H1 (cell line): ENCODE data around the gene EML4. TPM values are rescaled to one million over a fixed set of nuclear protein-coding genes. Genes with fewer than 3 reads are reported as not detected.

Experiments
- CTCF ChIA-PET: fragments of 300-600 bp; sonication (Branson Sonifier 250); formaldehyde crosslinking; loops from one replicate; lab custom pipeline; 2021; ENCODE audit not compliant: partially characterized antibody; lab: Charles Lee
- POLR2A ChIA-PET: fragments of 300-600 bp; sonication (Branson Sonifier 250); formaldehyde crosslinking; loops from one replicate; lab custom pipeline; 2021; ENCODE audit warnings: inconsistent platforms; ENCODE audit not compliant: partially characterized antibody; lab: Charles Lee
- DNase-seq, 2 experiments: peaks; one replicate each; pipeline versions ENCODE4 v3.0.0 to v3.0.0-alpha.2; 2010 to 2022; ENCODE audit warnings: low spot score in 2 of 2, low read depth in 1 of 2, mixed read lengths in 1 of 2
- FAIRE-seq: peaks from 2 replicates; lab custom pipeline; 2011; peaks lifted over from hg19 to GRCh38; lab: Jason Lieb, UNC
- H2AFZ ChIP-seq: 2 replicates; pipeline ENCODE4 v1.8.1; 2012; ENCODE audit warnings: low read length, inconsistent platforms
- H2AK5ac ChIP-seq: 2 replicates; pipeline ENCODE4 v1.6.1; 2013; ENCODE audit warnings: low read depth, low read length
- H2BK120ac ChIP-seq: replicated peaks from 2 replicates; pipeline ENCODE3; 2013; ENCODE audit warnings: low read depth, low read length, inconsistent platforms
- H2BK12ac ChIP-seq: 2 replicates; pipeline ENCODE4 v1.6.1; 2013; ENCODE audit warnings: low read depth, low read length
- H2BK15ac ChIP-seq: 2 replicates; pipeline ENCODE4 v1.6.1; 2013; ENCODE audit warnings: low read length
- H2BK20ac ChIP-seq: 2 replicates; pipeline ENCODE4 v1.6.1; 2013; ENCODE audit warnings: low read length
- H2BK5ac ChIP-seq: 2 replicates; pipeline ENCODE4 v1.6.1; 2013; ENCODE audit warnings: low read depth, low read length
- H3K14ac ChIP-seq: 2 replicates; pipeline ENCODE4 v1.6.1; 2013; ENCODE audit warnings: inconsistent platforms; ENCODE audit not compliant: insufficient read length
- H3K18ac ChIP-seq: 2 replicates; pipeline ENCODE4 v1.6.1; 2013; ENCODE audit warnings: low read length; ENCODE audit errors: extremely low read depth
- H3K23ac ChIP-seq: 2 replicates; pipeline ENCODE4 v1.6.1; 2013; ENCODE audit warnings: inconsistent platforms; ENCODE audit not compliant: insufficient read length
- H3K23me2 ChIP-seq: 2 replicates; pipeline ENCODE4 v1.6.1; 2013; ENCODE audit warnings: low read depth, low read length
- H3K27ac ChIP-seq: 2 replicates; pipeline ENCODE4 v1.6.1; 2011; ENCODE audit warnings: low read depth, low read length, inconsistent platforms
- H3K27me3 ChIP-seq, 4 experiments: replicated peaks in 1 of 4; 1 replicate in 1 of 4; 2 replicates in 3 of 4; pipeline versions ENCODE4 v1.6.1 to v1.8.1; 2011 to 2013; ENCODE audit warnings: low read length in 3 of 4, mild to moderate bottlenecking in 3 of 4, inconsistent platforms in 2 of 4, mixed read lengths in 2 of 4, moderate library complexity in 1 of 4; ENCODE audit not compliant: control insufficient read depth in 3 of 4, insufficient read depth in 3 of 4; ENCODE audit errors: extremely low read depth in 1 of 4
- H3K36me3 ChIP-seq, 4 experiments: 2 replicates each; pipeline versions ENCODE4 v1.6.1 to v1.8.1; 2011 to 2013; ENCODE audit warnings: mild to moderate bottlenecking in 4 of 4, low read length in 3 of 4, moderate library complexity in 2 of 4, control low read depth in 1 of 4, inconsistent platforms in 1 of 4; ENCODE audit not compliant: insufficient read depth in 4 of 4, control insufficient read depth in 2 of 4
- H3K4ac ChIP-seq: replicated peaks from 2 replicates; pipeline ENCODE3; 2013; ENCODE audit warnings: low read length, low read depth, mixed read lengths, inconsistent platforms; ENCODE audit not compliant: insufficient read length
- H3K4me1 ChIP-seq, 4 experiments: replicated peaks in 1 of 4; 1 replicate in 1 of 4; 2 replicates in 3 of 4; pipeline versions ENCODE4 v1.6.1 to v1.8.1; 2011 to 2013; ENCODE audit warnings: low read length in 3 of 4, inconsistent platforms in 2 of 4, mixed read lengths in 1 of 4; ENCODE audit not compliant: insufficient read depth in 4 of 4, control insufficient read depth in 3 of 4
- H3K4me2 ChIP-seq, 2 experiments: 2 replicates each; pipeline versions ENCODE4 v1.6.1 to v1.8.1; 2011 to 2013; ENCODE audit warnings: low read depth in 2 of 2, low read length in 2 of 2, control low read depth in 1 of 2, inconsistent platforms in 1 of 2, mild to moderate bottlenecking in 1 of 2; ENCODE audit not compliant: insufficient read depth in 1 of 2
- H3K4me3 ChIP-seq, 4 experiments: fragments of 200-600, 300-600 bp in 1 of 4; sonication (generic), shearing (Covaris generic), sonication (Bioruptor Twin) in 1 of 4; 2 replicates each; pipeline versions ENCODE4 v1.5.1 to v1.8.1; 2011 to 2016; ENCODE audit warnings: low read length in 4 of 4, low read depth in 3 of 4, control low read depth in 2 of 4, inconsistent platforms in 2 of 4, mild to moderate bottlenecking in 2 of 4, mixed read lengths in 1 of 4, moderate library complexity in 1 of 4; ENCODE audit not compliant: insufficient read depth in 2 of 4; ENCODE audit errors: extremely low read depth in 1 of 4
- H3K56ac ChIP-seq: replicated peaks from 2 replicates; pipeline ENCODE3; 2013; ENCODE audit warnings: low read depth, mild to moderate bottlenecking, mixed read lengths, low read length, inconsistent platforms; ENCODE audit not compliant: insufficient read length
- H3K79me1 ChIP-seq: 2 replicates; pipeline ENCODE4 v1.6.1; 2013; ENCODE audit warnings: low read depth, low read length, control low read depth
- H3K79me2 ChIP-seq, 2 experiments: 2 replicates each; pipeline versions ENCODE4 v1.6.1 to v1.8.1; 2012 to 2013; ENCODE audit warnings: low read length in 2 of 2, mild to moderate bottlenecking in 2 of 2, inconsistent platforms in 1 of 2; ENCODE audit not compliant: insufficient read depth in 2 of 2, control insufficient read depth in 1 of 2
- H3K9ac ChIP-seq, 4 experiments: replicated peaks in 1 of 4; 1 replicate in 1 of 4; 2 replicates in 3 of 4; pipeline versions ENCODE4 v1.6.1 to v1.8.1; 2011 to 2013; ENCODE audit warnings: low read depth in 3 of 4, low read length in 3 of 4, control low read depth in 2 of 4, mild to moderate bottlenecking in 2 of 4, moderate library complexity in 2 of 4, inconsistent platforms in 1 of 4; ENCODE audit errors: extremely low read depth in 1 of 4
- H3K9me3 ChIP-seq, 2 experiments: 2 replicates each; pipeline versions ENCODE4 v1.6.1 to v1.8.1; 2012 to 2013; ENCODE audit warnings: mild to moderate bottlenecking in 2 of 2, moderate library complexity in 2 of 2, control low read depth in 1 of 2, inconsistent platforms in 1 of 2, low read depth in 1 of 2, low read length in 1 of 2, mixed read lengths in 1 of 2; ENCODE audit not compliant: insufficient read depth in 2 of 2
- H4K20me1 ChIP-seq, 2 experiments: replicated peaks in 1 of 2; 2 replicates each; pipeline versions ENCODE3 to v1.8.1; 2011 to 2013; ENCODE audit warnings: inconsistent platforms in 2 of 2, low read length in 2 of 2, mild to moderate bottlenecking in 1 of 2; ENCODE audit not compliant: insufficient read depth in 2 of 2, control insufficient read depth in 1 of 2
- H4K5ac ChIP-seq: 2 replicates; pipeline ENCODE4 v1.6.1; 2013; ENCODE audit warnings: low read length, low read depth, mixed read lengths, inconsistent platforms; ENCODE audit not compliant: insufficient read length
- H4K8ac ChIP-seq: 2 replicates; pipeline ENCODE4 v1.8.0; 2013; ENCODE audit warnings: mild to moderate bottlenecking, moderate library complexity, low read length, inconsistent platforms; ENCODE audit not compliant: insufficient read depth; ENCODE audit errors: extremely low read depth
- H4K91ac ChIP-seq: replicated peaks from 2 replicates; pipeline ENCODE3; 2013; ENCODE audit warnings: low read length, mixed read lengths, inconsistent platforms; ENCODE audit not compliant: insufficient read length
- TAF7 ChIP-seq: optimal IDR thresholded peaks from 2 replicates; pipeline ENCODE3; 2011; ENCODE audit warnings: low read depth, mild to moderate bottlenecking, inconsistent platforms, low read length, moderate library complexity, borderline replicate concordance
- WGBS, 2 experiments: shearing (Covaris generic) in 1 of 2; methylation state at CpG; one replicate each; pipeline versions ENCODE4 v1.1.6 to v1.1.7; 2013 to 2015; ENCODE audit warnings: low lambda C conversion rate in 2 of 2, mixed read lengths in 2 of 2, inconsistent platforms in 1 of 2, low coverage in 1 of 2, missing lambda C conversion rate in 1 of 2; ENCODE audit not compliant: insufficient replicate concordance in 2 of 2, insufficient coverage in 1 of 2, insufficient read length in 1 of 2; ENCODE audit errors: extremely low coverage in 1 of 2, missing lambda C conversion rate in 1 of 2; 5-methylcytosine and 5-hydroxymethylcytosine counted together
- polyA plus RNA-seq, 7 experiments: library from polyadenylated mRNA; depleted of rRNA in 3 of 7; stranded (reverse) in 5 of 7; unstranded in 2 of 7; fragments of >200 nt in 5 of 7; fragments of 200-250 nt in 2 of 7; gene quantifications; 1 replicate in 5 of 7; 2 replicates in 1 of 7; 4 replicates in 1 of 7; pipeline versions ENCODE4 v1.2.1 to v1.2.3, GENCODE V29; 2011 to 2013; ENCODE audit warnings: missing spikeins in 2 of 7, mixed read lengths in 2 of 7
- total RNA-seq: library from RNA; stranded (reverse); fragmentation: NEBNext Ultra II Directional; extraction: Animal tissue kit (Norgen Biotek cat#: 25700); gene quantifications from 2 replicates; pipeline ENCODE4 v1.2.1, GENCODE V29; 2021

EML4 gene
- total and polyA plus RNA-seq, 2 of the 8 experiments (the other 6 are each of a cell fraction or from before 2014, with no cell fraction given), result 50.1 to 104 TPM

GRCh38 chr2:42167458-42167857, 1.7 kb upstream of the EML4 start:
- Histone ChIP-seq H3K4ac (no peak overlapping the region), H2AK5ac (no peak overlapping the region), H3K27me3 (no peaks in the 10 kb centered on the region; a peak in 1 of 7 replicates), H3K23me2 (no peaks in the 10 kb centered on the region), H3K9me3 (no peaks in the 10 kb centered on the region), H3K36me3 (no peaks in the 10 kb centered on the region), H2BK15ac (no peak overlapping the region), H3K4me1 (peaks cover 0 to 4% (median 2%) of the 10 kb centered on the region in 4 experiments; a peak in 4 of 7 replicates), H2AFZ (no peak overlapping the region), H3K27ac (no peak overlapping the region), H3K79me2 (peaks cover 0 to 31% of the 10 kb centered on the region in 2 experiments; a peak in 3 of 4 replicates), H2BK20ac (no peak overlapping the region), H3K4me2 (no peak overlapping the region), H3K9ac (no peak overlapping the region), H3K56ac (no peak overlapping the region), H2BK12ac (no peak overlapping the region), H4K91ac (no peak overlapping the region), H3K18ac (no peak overlapping the region), H3K79me1 (no peaks in the 10 kb centered on the region; the same call in 1 of the 2 replicates), H3K14ac (no peak overlapping the region), H4K8ac (no peak overlapping the region), H2BK5ac (no peak overlapping the region), H3K23ac (no peak overlapping the region), H4K20me1 (no peaks in the 10 kb centered on the region), H2BK120ac (no peak overlapping the region), H4K5ac (no peak overlapping the region), H3K4me3 (no peak overlapping the region)
- CTCF ChIA-PET, result interaction anchor here (0.8 to 2.9 kb wide), 8 partner anchors 10 to 314 kb away, joined by 3 to 8 read pairs (median 4); no protein-coding TSS in a partner anchor
- no peak for TF ChIP-seq TAF7
- FAIRE-seq, result no peak
- POLR2A ChIA-PET, result no interaction called here
- 83% methylated on average over 2 of the region's 2 CpGs; no CpG with 5 or more reads in 1 of the 2 experiments for WGBS, 2 experiments
- no peak for DNase-seq
